IMR-90 (cell line): ENCODE results near the gene BMP10.

Experiments used
- BHLHE40 ChIP-seq: fragments of 150-350 bp; IDR thresholded peaks from 2 replicates; pipeline ENCODE4 v1.6.1; 2016; ENCODE audit warnings: mild to moderate bottlenecking, low read depth, low read length
- CHD1 ChIP-seq: IDR thresholded peaks from 2 replicates; pipeline ENCODE4 v1.6.1; 2012; ENCODE audit warnings: low read depth, low read length, improper control_type of control experiment
- POLR2A ChIP-seq: IDR thresholded peaks from 2 replicates; pipeline ENCODE4 v1.6.1; 2012; ENCODE audit warnings: mild to moderate bottlenecking, low read depth, low read length
- RCOR1 ChIP-seq: IDR thresholded peaks from 2 replicates; pipeline ENCODE4 v1.6.1; 2012; ENCODE audit warnings: mild to moderate bottlenecking, low read length, improper control_type of control experiment; ENCODE audit not compliant: insufficient replicate concordance
- TF ChIP-seq, protein P1 (sequence below): conservative IDR thresholded peaks from 2 replicates; pipeline ENCODE4 v1.5.1; 2012; ENCODE audit warnings: mild to moderate bottlenecking, low read depth, low read length, improper control_type of control experiment

DNA sequence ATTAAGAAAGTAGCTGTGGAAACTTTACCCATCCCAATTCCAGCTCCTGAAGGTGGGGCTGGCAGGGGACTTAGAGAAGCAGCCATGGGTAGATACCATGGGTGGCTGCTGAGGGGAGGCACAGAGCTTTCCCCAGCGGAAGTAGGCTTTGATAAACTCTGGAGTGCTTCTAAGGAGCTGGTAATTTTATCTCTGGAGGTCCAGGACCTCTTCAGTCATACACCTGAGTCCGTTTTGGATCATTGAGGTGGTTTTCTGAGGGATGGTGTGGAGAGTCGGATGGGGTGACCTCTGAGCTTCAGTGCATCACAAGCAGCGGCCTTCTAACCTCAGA, 36.7 kb upstream of the BMP10 start:
- no peak for TF ChIP-seq POLR2A
- TF ChIP-seq, protein P1, sequence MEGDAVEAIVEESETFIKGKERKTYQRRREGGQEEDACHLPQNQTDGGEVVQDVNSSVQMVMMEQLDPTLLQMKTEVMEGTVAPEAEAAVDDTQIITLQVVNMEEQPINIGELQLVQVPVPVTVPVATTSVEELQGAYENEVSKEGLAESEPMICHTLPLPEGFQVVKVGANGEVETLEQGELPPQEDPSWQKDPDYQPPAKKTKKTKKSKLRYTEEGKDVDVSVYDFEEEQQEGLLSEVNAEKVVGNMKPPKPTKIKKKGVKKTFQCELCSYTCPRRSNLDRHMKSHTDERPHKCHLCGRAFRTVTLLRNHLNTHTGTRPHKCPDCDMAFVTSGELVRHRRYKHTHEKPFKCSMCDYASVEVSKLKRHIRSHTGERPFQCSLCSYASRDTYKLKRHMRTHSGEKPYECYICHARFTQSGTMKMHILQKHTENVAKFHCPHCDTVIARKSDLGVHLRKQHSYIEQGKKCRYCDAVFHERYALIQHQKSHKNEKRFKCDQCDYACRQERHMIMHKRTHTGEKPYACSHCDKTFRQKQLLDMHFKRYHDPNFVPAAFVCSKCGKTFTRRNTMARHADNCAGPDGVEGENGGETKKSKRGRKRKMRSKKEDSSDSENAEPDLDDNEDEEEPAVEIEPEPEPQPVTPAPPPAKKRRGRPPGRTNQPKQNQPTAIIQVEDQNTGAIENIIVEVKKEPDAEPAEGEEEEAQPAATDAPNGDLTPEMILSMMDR, result no peak
- no peak for TF ChIP-seq RCOR1
- TF ChIP-seq BHLHE40, result no peak
- TF ChIP-seq CHD1, result no peak
